ENCODE data around the gene TAOK3.

DNA sequence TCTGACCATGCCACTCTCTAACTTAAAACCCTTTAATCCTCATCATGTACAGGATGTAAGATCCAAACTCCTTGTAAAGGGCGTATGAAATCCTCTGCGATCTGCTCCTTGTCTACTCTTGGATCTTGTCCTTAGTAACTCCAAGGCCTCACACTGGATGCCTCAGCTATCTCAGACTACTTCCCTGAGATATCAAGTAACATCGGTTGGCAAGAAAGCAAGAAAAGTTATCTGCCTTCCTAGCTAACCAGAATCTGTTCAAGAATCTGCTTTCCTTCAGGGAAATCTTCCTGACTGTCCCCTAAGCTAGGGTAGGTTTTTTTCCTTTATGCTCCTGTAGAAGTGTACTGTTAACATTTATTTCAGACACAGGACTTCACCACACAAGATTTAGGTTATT is 82.6 kb downstream of the TAOK3 start:
- TF ChIP-seq, protein P1, sequence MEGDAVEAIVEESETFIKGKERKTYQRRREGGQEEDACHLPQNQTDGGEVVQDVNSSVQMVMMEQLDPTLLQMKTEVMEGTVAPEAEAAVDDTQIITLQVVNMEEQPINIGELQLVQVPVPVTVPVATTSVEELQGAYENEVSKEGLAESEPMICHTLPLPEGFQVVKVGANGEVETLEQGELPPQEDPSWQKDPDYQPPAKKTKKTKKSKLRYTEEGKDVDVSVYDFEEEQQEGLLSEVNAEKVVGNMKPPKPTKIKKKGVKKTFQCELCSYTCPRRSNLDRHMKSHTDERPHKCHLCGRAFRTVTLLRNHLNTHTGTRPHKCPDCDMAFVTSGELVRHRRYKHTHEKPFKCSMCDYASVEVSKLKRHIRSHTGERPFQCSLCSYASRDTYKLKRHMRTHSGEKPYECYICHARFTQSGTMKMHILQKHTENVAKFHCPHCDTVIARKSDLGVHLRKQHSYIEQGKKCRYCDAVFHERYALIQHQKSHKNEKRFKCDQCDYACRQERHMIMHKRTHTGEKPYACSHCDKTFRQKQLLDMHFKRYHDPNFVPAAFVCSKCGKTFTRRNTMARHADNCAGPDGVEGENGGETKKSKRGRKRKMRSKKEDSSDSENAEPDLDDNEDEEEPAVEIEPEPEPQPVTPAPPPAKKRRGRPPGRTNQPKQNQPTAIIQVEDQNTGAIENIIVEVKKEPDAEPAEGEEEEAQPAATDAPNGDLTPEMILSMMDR (IDR thresholded peaks at IDR 0.05; ENCODE audit: insufficient read depth, low read length, poor library complexity, severe bottlenecking) = no peak
- no peak for TF ChIP-seq EZH2phosphoT487 (conservative IDR thresholded peaks at IDR 0.05; ENCODE audit: low read length)

Measured in SU-DHL-6 (cell line).